GM21529 (cell line): ENCODE measurements around the gene PRKCI.
"Not testable (repeated sequence)": the region's sequence is repeated elsewhere in the genome, so short reads cannot be mapped to it uniquely, and the experiment has no call there.

ENCODE experiments used
- ATAC-seq: cut with Tn5 transposase; IDR thresholded peaks from one replicate; pipeline ENCODE4 v1.9.1; 2021; ENCODE audit not compliant: unreplicated experiment

Gene PRKCI

DNA sequence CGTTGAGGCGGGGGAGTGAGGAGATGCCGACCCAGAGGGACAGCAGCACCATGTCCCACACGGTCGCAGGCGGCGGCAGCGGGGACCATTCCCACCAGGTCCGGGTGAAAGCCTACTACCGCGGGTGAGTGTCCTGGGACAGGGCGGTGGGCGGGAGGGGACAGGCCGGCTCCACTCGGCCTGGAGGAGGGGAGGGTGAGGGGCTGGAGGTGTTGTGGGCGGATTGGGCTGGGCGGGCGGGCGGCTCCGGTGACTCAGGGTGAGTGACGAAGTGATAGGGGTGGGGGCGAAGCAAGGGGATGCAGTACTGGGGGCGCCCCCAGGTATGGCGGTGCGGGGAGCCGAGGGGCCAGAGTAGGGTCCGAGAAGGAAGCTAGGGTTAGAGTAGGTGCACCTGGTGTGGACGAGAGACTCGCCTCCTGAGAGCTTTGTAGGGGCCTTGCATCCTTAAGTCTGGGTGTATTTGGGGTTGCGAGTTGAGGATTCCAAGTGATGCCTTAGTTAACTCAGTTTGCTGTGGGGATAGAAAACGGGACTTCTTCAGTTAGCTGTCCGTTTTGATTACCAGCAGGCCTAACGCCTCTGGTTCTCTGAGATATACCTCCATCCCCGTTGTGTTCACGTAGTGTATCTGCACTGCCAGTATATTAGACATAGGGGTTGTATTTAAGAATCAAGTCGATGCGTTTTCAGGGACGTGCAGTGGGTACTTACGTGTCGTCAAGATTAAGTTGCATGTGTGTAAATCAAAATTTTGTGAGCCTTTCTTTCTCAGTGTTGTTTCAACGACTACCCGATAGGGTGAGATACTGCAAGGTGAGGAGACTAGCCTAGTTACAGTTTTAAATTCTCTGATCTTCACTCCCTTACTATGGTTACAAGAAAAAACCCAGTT is 670 bp downstream of the PRKCI start:
- ATAC-seq: peak; percentile 4

DNA sequence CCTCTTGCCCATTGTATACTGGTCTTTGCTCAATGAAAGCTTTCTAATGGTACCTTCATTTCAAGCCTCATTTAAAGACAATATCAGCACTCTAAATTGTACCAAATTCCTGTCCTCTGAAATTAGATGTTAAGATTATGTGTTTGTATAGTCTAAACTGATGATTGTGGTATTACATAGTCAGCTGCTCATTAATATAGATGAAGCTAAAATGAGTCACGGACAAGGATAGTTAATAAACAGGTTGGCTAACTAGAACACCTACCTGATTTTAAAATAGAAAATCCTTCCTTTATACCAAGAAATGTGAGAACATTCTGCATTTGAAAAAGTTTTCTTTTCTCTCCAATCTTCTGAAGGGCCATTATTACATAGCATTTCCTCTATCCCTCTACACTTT is 2.9 kb downstream of the PRKCI start:
- no peak for ATAC-seq

DNA sequence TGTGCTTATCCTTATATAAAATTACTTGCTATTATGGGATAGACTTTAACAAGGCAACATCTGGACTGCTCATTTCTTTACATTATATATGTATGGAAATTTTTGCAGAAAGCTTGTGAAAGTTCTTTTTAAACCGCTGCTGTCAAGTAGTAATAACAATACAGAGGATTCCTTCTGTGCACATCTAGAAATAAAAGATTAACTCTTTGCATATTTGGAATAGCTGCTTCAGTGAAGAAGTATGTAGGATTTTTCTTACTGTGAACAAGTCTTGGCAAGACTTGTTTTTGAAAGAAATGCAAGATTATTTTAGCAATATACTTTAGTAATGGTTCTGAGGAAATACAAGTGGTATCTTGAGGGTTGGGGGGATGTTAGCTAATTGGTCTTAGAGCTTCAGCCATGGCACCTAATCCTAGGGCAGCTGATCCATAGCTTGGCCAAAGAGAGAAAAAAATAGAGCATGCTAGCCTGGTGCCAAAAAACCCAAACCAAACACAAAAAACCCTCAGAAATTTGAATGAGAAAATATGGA is 4.3 kb downstream of the PRKCI start:
- no peak for ATAC-seq

DNA sequence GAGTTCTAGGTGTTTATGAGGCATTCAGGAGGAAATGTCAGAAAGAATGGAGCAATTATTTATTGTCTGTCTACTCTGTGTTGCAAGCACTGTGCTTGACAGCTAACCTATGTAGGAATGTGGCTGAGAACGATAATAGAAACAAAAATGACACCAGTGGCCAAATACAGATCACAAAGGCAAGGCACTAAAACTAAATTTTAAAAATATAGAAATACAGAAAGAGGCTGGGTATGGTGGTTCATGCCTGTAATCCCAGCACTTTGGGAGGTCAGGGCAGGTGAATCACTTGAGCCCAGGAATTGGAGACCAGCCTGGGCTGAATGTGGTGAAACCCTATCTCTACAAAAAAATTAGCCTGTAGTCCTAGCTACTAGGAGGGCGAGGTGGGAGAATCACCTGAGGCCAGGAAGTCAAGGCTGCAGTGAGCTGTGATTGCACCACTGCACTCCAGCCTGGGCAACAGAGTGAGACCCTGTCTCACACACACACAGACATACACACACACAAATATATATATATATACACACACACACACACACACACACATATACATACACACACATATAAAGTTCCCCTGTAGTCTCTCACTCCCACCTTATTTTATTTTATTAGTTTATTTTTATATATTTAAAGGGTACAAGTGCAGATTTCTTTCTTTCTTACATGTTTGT is 6.0 kb downstream of the PRKCI start:
- ATAC-seq: no peak

DNA sequence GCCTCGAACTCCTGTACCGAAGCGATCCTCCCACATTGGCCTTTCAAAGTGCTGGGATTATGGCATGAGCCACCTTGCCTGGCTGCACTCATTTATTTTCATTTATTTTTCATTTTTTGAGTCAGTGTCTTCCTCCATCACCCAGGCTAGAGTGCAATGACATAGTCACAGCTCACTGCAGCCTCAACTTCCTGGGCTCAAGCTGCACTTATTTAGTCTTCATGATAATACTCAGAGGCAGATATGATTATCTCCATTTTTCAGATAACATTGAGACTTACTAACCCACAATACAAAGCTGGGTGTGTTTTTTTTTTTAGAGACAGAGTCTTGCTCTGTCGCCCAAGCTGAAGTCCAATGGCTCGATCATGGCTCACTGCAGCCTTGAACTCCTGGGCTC is 10.0 kb downstream of the PRKCI start:
- ATAC-seq: no peak

DNA sequence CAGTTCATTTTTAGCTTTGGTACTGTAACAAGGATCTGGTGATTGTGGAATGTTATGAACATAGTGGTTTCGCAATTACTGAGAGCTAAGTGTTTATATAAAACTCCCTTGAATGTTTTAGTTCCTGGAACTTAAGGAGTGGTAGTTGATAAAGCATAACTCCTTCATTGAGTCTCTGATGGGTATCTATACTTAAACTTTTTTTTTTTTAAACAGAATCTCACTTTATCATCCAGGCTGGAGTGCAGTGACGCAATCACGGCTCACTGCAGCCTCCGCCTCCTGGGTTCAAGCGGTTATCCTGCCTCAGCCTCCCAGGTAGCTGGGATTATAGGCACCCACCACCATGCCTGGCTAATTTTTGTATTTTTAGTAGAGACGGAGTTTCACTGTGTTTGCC is 11.3 kb downstream of the PRKCI start:
- ATAC-seq: no peak

DNA sequence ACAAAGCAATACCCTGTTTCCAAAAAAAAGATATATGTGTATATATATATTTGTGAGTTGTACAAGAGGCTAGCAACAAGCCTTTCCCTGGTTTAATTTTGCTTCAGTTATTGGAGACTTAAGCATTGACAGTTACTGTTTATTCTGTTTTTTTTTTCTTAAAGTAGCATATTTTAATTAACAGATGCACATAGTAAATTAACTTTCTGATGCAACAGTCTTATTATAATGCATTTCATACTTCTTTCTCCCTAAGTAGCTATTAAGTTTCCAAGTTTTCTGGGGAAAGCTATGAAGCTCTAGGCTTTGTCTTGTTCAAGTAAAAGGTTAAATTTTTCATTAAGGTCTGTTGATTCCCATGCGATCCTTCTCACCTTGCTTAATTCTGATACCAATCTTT is 17.9 kb downstream of the PRKCI start:
- no peak for ATAC-seq

DNA sequence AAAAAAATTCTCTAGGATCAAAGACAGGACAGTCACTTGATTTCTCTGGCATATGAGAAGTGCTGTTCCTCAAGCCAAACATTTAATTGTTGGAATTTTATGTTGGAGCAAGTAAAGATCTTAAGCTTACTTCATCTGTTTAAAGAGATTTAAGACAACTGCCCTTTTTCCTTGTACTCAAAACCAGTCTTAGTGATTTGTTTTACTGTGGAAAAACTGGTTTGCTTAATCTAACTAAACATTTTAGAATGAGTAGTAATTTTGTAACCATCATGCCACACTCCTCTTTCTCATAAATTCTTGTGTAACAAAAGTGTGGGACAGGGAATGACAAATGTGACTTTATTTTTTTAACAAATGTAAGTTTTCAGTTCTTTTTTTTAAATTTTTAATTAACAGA is 18.4 kb downstream of the PRKCI start:
- ATAC-seq: no peak

DNA sequence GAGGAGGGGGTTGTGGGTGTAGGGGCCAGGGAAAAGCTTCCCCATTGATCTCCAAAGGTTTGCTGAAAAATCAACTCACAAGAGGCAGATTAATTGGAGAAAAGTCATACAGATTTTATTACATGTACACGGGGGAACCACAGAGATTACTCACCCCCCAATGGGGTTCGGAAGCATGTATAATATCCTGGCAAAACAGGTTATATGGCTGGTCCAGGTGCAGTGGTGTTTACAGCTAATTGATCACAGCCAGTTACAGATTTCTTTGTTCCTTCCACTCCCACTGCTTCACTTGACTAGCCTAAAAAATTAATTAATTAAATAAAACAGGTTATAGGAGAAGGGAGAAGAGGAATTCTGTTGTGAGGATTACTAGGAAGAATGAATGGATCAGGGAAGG is 22.4 kb downstream of the PRKCI start:
- no peak for ATAC-seq

DNA sequence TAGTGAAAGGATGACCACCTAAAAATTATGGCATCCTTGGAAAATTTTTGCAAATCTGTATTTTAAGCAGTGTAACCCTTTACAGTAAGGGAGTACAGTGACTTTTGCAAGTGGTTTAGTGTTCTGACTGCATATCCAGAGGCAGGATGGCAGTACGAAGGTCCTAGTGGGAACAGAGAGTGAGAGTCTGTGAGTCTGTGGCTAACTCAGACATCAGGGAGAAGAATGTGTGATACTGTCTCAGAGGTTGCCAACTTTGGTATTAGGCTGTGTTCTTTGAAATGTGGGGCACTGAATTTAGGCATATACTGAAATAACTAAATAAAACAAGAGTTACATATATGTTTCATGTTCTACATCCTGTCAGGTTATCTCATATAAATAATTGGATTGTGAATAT is 25.7 kb downstream of the PRKCI start:
- peak; percentile 28 for ATAC-seq

DNA sequence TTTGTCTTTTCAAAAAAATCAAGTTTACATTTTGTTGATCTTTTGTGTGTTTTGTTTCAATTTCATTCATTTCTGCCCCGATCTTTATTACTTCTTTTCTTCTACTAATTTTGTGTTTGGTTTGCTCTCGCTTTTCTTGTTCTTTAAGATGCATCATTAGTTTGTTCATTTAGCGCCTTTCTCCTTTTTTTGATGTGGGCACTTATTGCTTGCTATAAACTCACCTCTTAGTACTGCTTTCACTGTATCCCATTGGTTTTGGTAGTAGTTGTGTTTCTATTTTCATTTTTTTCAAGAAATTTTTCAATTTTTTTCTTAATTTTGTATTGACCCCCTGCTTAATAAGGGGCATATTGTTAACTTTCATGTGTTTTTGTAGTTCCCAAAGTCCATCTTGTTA is 34.4 kb downstream of the PRKCI start:
- peak; percentile 1 for ATAC-seq

DNA sequence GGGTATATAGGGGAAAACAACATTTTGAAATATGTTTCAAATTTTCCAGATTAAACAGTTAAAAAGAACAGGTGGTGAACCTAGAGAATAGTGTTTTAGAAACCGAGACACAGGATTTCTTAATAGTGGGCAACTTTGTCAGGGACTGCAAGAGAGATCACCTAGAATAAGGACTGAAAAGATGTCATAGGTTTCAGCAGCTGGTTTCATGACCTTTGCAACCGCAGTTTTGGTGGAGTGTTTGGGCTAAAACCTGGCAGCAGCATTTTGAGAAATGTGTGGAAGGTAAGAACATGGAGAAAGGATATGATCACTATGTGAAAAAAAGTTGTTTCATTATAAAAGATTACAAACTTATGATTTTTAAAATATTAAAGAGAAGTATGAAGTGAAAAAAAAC is 34.9 kb downstream of the PRKCI start:
- peak; percentile 73 for ATAC-seq

DNA sequence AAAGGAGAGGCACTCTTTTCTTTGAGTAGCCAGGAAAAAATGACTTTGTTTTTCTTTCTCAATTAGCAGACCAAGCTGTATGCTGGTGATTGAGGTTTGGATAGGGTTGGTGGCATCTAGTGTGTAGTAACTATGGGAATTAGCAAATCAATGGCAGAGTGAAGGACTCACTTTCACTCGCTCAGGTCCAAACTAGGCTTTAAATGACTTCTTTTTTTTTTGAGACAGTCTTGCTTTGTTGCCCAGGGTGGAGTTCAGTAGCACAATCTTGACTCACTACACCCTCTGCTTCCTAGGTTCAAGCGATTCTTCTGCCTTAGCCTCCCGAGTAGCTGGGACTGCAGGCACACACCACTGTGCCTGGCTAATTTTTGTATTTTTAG is 35.9 kb downstream of the PRKCI start:
- ATAC-seq: peak; percentile 4

DNA sequence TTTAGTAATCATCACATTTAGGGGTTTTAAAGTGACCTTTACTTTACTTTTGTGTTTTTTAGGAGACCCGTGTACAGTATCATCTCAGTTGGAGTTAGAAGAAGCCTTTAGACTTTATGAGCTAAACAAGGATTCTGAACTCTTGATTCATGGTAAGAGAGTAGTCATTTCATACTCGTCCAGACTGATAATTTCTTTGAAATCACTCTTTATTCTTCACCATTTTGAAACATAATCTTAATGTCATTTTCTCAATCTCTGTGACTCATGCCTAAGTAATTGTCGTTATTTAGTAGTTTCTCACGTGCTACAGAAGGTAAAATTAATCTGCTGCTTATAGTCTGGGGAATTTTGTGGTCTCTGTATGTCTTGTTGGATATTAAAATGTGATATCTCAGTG is 37.7 kb downstream of the PRKCI start:
- ATAC-seq: no peak

DNA sequence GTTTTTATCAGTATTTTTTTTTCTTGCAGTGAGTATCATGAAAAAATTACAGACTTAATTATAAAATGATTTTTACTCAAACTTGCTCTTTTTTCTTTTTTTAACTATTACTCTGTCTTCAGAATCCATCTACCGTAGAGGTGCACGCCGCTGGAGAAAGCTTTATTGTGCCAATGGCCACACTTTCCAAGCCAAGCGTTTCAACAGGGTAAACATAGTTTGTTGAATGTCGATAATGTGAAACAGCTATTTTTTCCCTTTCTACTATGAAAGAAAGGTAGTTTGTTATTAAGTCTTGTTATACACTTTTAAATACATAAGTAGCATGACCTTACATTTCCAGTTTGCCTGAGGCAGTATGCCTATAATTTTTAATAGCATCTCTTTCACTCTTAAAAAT is 45.6 kb downstream of the PRKCI start:
- ATAC-seq: no peak

DNA sequence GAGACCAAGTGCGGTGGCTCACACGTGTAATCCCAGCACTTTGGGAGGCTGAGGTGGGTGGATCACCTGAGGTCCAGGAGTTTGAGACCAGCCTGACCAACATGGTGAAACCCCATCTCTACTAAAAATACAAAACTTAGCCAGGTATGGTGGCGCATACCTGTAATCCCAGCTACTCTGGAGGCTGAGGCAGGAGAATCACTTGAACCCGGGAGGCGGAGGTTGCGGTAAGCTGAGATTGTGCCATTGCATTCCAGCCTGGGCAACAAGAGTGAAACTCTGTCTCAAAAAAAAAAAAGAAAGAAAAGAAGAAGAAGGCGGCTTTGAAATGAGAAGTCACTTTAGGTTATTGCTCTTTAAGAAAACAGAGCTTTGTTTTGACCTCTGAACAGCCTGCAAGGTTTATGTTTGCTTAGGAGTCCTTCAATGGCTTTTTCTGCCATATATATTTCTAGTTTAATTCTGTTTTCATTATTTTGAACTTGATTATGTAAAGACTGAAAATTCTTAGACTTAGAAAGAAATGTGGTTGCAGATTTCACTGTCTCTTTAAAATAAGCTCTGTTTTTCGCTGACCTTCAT is 47.5 kb downstream of the PRKCI start:
- not testable (repeated sequence) for ATAC-seq

DNA sequence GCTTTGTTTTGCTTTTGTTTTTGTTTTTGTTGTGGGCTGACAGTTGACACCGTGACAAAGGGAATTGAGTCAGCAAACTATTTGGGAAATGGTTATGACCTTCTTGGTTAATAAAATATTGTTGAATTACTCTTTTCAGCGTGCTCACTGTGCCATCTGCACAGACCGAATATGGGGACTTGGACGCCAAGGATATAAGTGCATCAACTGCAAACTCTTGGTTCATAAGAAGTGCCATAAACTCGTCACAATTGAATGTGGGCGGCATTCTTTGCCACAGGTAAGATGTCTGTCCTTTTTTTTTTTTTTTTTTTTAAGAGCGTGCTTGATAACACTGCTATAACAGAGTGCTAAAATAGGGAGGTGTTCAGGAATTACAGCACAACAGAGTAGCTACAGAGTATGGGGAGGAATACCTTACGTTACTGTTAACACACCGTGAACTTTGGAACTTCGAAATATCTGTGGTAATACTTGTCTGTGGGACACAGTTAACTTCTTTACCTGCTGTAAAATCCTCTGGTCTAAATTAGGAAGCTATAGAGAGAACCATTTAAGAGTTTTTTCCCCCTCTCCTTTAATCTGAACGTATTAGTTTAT is 48.2 kb downstream of the PRKCI start:
- no peak for ATAC-seq

DNA sequence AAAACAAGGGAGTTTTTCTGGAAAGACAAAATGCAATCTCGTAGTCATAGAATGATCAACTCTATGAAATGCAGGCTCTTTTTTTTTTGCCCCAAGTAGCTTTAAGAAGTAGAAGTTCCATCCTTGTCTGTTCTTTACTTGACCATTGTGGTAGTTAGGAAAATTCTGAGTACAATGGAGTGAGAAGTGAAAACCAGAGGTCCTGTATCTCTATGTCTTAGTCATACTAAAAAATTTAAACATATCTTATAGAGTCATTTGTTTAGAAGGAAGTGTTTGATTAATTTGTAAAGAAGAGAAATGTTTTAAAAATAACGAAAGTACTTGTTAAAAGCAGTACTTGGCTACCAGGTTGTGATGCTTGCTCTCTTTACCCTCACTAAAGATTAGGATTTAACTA is 52.4 kb downstream of the PRKCI start:
- ATAC-seq: no peak

DNA sequence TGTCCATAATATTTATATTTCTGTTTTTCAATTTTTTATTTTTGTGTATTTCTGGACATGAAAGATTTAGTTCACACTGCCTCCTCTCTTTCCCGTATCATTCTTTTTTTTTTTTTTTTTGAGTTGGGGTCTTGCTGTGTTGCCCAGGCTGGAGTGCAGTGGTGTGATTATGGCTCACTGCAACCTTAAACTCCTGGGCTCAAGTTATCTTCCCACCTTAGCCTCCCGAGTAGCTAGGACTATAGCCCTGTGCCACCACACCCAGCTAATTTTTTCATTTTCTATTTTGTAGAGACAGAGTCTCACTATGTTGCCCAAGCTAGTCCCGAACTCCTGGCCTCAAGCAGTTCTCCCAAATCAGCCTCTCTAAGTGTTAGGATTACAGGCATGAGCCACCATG is 53.6 kb downstream of the PRKCI start:
- no peak for ATAC-seq

DNA sequence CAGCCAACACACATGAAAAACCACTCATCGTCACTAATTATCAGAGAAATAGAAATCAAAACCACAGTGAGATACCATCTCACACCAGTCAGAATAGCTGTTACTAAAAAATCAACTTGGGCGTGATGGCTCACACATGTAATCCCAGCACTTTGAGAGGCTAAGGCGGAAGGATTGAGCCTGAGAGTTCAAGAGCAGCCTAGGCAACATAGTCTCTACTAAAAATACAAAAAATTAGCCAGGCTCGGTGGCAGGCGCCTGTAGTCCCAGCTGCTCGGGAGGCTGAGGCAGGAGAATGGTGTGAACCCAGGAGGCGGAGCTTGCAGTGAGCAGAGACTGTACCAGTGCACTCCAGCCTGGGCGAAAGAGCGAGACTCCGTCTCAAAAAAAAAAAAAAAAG is 55.1 kb downstream of the PRKCI start:
- ATAC-seq: not testable (repeated sequence)

DNA sequence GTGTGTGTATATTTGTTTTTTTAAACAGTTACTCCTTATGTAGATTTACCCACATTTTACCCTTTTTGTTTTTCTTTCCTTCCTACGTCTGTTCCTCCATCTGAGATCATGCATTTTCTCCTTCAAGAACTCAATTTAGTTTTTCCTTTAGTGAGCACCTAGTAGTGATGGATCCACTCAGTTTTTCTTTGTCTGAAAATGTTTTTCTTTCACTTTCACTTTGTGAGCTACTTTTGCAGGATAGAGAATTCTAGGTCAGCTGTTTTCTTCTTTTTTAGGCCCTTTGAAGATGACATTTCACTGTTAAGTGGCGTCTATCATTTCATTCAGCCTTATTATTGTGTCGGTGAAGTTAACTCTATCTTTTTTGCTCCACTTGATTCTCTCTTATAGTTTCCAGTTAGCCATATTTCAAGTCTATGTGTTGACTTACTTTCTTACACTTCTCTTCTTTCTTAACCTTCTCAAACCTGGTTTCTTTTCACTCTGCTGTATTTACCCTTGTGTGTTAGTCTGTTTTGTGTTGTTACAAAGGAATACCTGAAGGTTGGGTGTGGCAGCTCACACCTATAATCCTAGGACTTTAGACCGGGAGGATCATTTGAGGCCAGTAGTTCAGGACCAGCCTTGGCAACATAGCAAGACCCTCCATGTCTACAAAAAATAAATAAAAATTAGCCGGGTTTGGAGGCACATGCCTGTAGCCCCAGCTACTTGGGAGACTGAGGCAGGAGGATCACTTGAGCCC is 55.8 kb downstream of the PRKCI start:
- no peak for ATAC-seq
